ENCODE data around the gene PPIL4.

The PPIL4 gene

GRCh38 chr6:149545754-149546471, at the start of gene PPIL4:
Gene PPIL4 (minus strand): TSS chr6:149546043. CDS start chr6:149546005, 38 bp downstream.
- DNase-seq, result peak; percentile 87 to 90

- no peak for DNase-seq
These were observed 47.6 kb upstream of the PPIL4 start for GRCh38 chr6:149593408-149593807.

- no peak for DNase-seq
These were observed 47.1 kb upstream of the PPIL4 start for GRCh38 chr6:149592983-149593382.

- no peak for DNase-seq
These were observed 40.3 kb upstream of the PPIL4 start for GRCh38 chr6:149586149-149586548.

- DNase-seq, result no peak
These were observed 35.5 kb upstream of the PPIL4 start for GRCh38 chr6:149581349-149581748.

GRCh38 chr6:149580880-149581279, 35.0 kb upstream of the PPIL4 start:
- DNase-seq, result no peak

- DNase-seq, result no peak
These were observed 22.2 kb upstream of the PPIL4 start for GRCh38 chr6:149567945-149568585.

- DNase-seq, result no peak
These were observed 21.3 kb upstream of the PPIL4 start for GRCh38 chr6:149567194-149567586.

GRCh38 chr6:149566410-149567193, 20.8 kb upstream of the PPIL4 start:
- peak; percentile 45 to 54 for DNase-seq

- peak; percentile 85 for DNase-seq
These were observed 19.9 kb upstream of the PPIL4 start, which contains the start of gene GINM1 for GRCh38 chr6:149565527-149566409. Gene GINM1 (plus strand): TSS chr6:149566375. CDS start chr6:149566415, 40 bp downstream.

- DNase-seq, result no peak
These were observed 18.1 kb upstream of the PPIL4 start for GRCh38 chr6:149563928-149564325.

- no peak for DNase-seq
These were observed 17.5 kb upstream of the PPIL4 start for GRCh38 chr6:149563203-149563927.

- peak; percentile 16 to 40 for DNase-seq
These were observed 14.9 kb upstream of the PPIL4 start for GRCh38 chr6:149560736-149561135.

GRCh38 chr6:149559389-149559788, 13.5 kb upstream of the PPIL4 start:
- no peak for DNase-seq

- no peak for DNase-seq
These were observed 12.2 kb upstream of the PPIL4 start for GRCh38 chr6:149558029-149558428.

GRCh38 chr6:149551920-149552319, 6.1 kb upstream of the PPIL4 start:
- no peak for DNase-seq

GRCh38 chr6:149545258-149545753, 537 bp downstream of the PPIL4 start:
- DNase-seq, result peak; percentile 74 to 82

GRCh38 chr6:149544646-149545257, 1.1 kb downstream of the PPIL4 start:
- DNase-seq, result no peak

- DNase-seq, result no peak
These were observed 4.7 kb downstream of the PPIL4 start for GRCh38 chr6:149541139-149541538.

- no peak for DNase-seq
These were observed 11.1 kb downstream of the PPIL4 start for GRCh38 chr6:149534742-149535141.

GRCh38 chr6:149529650-149530049, 16.2 kb downstream of the PPIL4 start:
- DNase-seq, result no peak
